ENCODE results near the gene OSBP2.

Gene OSBP2, protein sequence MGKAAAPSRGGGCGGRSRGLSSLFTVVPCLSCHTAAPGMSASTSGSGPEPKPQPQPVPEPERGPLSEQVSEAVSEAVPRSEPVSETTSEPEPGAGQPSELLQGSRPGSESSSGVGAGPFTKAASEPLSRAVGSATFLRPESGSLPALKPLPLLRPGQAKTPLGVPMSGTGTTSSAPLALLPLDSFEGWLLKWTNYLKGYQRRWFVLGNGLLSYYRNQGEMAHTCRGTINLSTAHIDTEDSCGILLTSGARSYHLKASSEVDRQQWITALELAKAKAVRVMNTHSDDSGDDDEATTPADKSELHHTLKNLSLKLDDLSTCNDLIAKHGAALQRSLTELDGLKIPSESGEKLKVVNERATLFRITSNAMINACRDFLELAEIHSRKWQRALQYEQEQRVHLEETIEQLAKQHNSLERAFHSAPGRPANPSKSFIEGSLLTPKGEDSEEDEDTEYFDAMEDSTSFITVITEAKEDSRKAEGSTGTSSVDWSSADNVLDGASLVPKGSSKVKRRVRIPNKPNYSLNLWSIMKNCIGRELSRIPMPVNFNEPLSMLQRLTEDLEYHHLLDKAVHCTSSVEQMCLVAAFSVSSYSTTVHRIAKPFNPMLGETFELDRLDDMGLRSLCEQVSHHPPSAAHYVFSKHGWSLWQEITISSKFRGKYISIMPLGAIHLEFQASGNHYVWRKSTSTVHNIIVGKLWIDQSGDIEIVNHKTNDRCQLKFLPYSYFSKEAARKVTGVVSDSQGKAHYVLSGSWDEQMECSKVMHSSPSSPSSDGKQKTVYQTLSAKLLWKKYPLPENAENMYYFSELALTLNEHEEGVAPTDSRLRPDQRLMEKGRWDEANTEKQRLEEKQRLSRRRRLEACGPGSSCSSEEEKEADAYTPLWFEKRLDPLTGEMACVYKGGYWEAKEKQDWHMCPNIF

DNA sequence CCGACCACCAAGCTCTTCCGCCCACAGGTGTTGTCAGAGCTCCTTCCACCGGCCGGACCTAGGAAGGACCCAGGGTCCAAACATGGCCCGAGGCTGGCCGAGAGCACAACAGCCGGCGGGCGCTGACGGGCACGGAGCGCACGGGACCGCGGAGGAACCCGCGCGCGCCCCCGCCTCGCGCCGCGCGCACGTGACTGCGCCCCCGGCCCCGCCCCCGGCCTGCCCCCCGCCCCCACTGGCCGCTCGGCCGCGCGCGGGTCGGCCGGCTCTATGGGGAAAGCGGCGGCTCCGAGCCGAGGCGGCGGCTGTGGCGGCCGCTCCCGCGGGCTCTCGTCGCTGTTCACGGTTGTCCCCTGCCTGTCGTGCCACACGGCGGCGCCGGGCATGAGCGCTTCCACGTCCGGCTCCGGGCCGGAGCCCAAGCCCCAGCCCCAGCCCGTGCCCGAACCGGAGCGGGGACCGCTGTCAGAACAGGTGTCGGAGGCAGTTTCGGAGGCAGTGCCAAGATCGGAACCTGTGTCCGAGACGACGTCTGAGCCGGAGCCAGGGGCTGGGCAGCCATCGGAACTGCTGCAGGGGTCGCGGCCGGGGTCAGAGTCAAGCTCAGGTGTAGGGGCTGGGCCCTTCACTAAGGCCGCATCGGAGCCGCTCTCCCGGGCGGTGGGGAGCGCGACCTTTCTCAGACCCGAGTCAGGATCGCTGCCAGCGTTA lies at the start of gene OSBP2:
Gene OSBP2 (plus strand): TSS at position 235 of the 711 bp plus-strand sequence. CDS start 36 bp downstream, at position 271.
- peak in 1 of 2 donors; percentile 10 for DNase-seq (ENCODE audit: low read depth in 2 of 2)

DNA sequence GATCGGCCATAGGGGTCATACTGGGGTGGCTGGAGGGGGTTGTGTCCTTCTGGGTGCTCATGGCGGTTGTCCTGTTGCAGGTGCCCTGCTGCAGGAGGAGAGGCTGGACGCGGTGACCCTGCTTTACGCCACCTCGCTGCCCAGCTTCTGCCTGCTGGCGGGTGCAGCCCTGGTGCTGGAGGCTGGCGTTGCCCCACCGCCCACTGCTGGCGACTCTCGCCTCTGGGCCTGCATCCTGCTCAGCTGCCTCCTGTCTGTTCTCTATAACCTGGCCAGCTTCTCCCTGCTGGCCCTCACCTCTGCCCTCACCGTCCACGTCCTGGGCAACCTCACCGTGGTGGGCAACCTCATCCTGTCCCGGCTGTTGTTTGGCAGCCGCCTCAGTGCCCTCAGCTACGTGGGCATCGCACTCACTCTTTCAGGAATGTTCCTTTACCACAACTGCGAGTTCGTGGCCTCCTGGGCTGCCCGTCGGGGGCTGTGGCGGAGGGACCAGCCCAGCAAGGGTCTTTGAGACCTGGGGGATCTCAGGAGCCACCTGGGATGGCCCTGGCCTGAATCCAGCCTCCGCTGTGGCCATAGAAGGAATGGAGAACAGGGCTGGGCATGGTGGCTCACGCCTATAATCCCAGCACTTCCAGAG lies 48.0 kb upstream of the OSBP2 start:
- DNase-seq (ENCODE audit: low read depth in 2 of 2) = no peak

DNA sequence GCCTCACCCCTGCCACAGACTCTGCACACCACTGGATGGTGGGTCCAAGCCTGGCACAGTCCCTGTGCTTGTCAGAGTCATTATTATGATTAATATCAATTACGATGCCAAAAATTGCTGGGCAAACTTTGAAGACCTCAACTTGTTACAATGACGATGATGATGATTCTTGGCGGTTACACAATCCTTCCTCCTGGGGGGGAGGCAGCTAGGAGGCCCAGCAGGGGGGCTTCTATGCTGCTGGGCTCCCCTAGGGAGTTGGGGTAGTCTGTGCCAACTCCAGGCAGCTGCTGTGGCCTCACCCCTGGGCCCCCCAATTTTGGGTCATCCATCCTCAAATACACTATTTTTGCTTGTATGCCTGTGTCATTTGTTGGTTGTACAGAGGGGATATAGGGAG lies 47.1 kb upstream of the OSBP2 start:
- DNase-seq (ENCODE audit: low read depth in 2 of 2) = no peak

DNA sequence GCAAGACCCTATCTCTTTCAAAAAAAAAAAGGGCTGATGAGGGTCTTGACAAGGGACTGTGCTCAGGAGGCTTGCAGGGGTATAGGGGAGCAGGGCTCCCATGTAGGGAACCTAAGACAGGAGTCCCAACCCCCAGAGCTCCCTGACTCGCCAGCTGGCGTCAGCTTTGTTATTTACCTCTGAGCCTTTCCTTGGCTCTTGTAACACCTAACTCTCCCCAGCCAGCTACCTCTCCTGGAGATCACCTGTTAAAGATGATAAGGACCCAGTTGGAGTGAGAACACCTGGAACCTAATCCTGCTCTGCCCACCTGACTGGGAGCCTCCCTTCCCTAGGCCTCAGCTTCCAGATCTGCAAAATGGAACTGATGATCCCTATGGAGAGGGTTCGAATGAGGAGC lies 45.8 kb upstream of the OSBP2 start:
- no peak for DNase-seq (ENCODE audit: low read depth in 2 of 2)

DNA sequence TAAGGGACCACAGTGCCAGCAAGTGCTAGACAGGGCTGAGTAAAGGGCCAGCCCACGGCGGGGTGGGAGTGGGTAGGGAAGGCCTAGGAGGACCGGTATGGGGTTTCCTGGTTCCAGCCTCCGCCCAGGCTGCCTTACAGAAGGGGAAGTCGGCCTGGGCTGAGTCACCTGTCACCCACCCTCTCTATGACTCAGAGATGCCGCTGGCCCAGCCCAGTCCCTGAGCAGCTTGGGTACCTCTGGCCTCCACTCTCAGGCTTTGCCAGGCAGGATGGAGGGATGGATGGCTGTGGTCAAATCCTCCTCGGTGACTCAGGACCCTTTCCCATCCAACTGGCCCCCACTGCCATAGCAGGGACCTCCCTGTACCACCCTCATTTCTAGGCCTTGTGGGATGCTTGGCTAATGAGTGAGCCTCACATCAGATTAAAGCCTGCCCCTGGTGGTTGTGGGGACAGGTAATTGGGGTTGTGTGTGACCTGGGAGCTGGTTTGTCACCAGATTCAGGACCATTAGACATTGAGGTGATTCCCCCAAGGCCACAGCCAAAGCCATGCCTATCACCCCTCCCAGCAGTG lies 45.2 kb upstream of the OSBP2 start:
- DNase-seq (ENCODE audit: low read depth in 2 of 2) = peak; percentile 62 to 74

DNA sequence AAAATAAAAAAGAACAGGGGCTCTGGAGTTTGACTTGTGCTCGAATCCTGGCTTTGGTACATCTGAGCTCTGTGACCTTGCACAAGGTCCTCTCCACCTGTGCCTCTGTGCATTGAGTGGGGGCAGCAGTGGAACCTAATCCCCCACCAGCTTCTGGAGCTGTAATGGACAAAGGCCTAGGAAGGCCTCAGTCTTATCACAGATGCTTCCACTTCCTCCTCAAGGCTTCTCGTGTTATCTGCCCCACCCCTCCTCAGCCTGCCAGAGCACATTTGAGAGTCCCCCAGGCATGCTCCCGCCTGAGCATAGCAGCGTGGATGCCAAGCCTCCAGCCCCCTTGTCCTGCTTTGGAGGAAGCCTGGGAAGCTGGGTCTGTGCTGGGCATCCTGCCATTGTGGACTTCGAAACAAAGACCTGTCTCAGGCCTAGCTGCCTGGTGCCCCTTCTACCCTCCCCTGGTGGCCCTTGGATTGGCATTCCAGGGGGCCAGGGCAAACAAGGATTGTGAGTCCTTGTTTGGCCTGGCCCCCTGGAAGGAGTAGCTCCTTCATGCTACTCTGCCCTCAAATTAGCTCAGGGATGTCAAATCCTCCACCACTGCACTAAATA lies 44.1 kb upstream of the OSBP2 start:
- no peak for DNase-seq (ENCODE audit: low read depth in 2 of 2)

- DNase-seq (ENCODE audit: low read depth in 2 of 2) = no peak
These were observed 41.8 kb upstream of the OSBP2 start for GRCh38 chr22:30652852-30653251.

DNA sequence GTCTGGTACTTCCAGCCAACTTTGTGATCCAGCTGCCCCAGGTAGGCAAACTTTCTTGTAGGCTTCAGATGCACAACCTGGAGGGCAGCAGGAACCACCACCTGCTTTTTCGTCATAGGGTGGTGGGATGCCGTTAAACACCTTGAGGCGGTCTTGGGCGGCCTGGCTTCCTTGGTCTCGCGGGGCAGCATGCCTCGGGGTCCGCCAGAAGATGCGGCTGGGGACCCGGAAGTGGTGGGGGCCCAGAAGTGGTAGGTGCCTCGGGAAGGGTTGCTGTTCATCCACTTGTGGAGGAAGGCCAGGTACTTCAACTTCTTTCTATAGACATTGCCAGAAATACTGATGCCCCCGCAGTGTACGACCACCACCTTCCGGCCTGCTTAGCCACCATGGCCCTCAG lies 40.3 kb upstream of the OSBP2 start:
- no peak for DNase-seq (ENCODE audit: low read depth in 2 of 2)

DNA sequence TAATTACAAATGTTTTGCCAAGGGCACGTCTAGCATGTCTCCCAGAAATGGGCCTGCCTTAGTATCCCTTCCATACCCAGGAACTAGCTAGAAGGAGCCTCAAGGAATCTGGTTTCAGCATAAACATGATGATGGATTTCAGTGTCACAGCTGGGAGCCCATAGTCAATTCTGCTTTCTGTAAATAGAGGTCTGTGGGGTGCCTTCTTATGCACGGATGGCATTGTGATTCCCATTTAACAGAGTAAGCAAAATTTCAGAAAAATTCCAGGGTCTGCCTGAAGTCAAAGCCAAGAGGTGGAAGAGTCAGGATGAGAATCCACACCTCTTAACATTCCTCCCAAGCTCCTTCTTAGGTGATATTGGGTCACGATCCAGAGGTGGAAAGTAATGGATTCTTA lies 39.1 kb upstream of the OSBP2 start:
- DNase-seq (ENCODE audit: low read depth in 2 of 2) = no peak

- DNase-seq (ENCODE audit: low read depth in 2 of 2) = no peak
These were observed 32.6 kb upstream of the OSBP2 start for GRCh38 chr22:30662040-30662439.

- no peak for DNase-seq (ENCODE audit: low read depth in 2 of 2)
These were observed 29.9 kb upstream of the OSBP2 start for GRCh38 chr22:30664798-30665197.

- no peak for DNase-seq (ENCODE audit: low read depth in 2 of 2)
These were observed 29.4 kb upstream of the OSBP2 start for GRCh38 chr22:30665266-30665665.

DNA sequence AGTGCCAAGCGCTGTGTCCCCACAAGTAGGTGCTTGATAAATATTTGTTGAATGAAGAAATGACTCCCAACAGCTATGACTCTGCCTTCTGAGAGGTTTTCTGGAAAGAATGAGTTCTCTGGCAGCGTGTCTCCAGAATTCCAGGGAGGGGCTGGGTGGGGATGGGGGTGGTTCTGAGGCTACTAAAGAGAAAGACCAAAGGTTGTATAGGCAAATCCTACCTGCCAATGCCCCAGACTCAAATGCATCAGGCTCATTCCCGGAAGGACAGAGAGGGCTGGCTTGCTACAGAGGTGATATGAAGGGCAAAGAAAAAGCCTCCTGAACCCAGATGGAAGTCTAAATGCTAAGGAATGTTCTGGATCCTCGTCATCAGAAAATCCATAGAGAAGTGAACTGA lies 28.9 kb upstream of the OSBP2 start:
- DNase-seq (ENCODE audit: low read depth in 2 of 2) = no peak

GRCh38 chr22:30667107-30667493 lies 27.6 kb upstream of the OSBP2 start:
- DNase-seq (ENCODE audit: low read depth in 2 of 2) = no peak

- peak; percentile 92 to 94 for DNase-seq (ENCODE audit: low read depth in 2 of 2)
These were observed 26.9 kb upstream of the OSBP2 start, which contains the start of gene DUSP18 for GRCh38 chr22:30667494-30668385. Gene DUSP18 (minus strand): TSS chr22:30667875. CDS start chr22:30664003, 3,872 bp downstream.

GRCh38 chr22:30668386-30668710 lies 26.3 kb upstream of the OSBP2 start:
- no peak for DNase-seq (ENCODE audit: low read depth in 2 of 2)

DNA sequence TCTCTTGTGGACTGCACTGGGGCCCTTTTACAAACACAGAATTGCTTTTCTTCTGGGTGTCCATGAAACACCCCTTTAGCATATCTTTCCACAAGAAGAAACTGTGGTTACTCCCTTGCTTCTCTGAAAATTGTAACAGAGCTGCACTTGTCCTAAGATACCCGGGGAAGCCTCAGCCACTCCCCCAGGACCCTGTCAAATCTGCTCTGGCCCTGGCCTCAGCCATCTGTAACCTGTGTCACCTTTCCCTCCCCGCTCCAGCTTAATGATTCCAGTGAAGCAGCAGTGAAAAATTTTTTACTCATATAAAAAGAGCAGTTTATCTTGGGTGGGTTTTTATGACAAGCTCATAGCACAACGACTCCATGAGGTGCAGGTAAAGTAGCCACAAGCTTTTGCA lies 23.6 kb upstream of the OSBP2 start:
- no peak for DNase-seq (ENCODE audit: low read depth in 2 of 2)

DNA sequence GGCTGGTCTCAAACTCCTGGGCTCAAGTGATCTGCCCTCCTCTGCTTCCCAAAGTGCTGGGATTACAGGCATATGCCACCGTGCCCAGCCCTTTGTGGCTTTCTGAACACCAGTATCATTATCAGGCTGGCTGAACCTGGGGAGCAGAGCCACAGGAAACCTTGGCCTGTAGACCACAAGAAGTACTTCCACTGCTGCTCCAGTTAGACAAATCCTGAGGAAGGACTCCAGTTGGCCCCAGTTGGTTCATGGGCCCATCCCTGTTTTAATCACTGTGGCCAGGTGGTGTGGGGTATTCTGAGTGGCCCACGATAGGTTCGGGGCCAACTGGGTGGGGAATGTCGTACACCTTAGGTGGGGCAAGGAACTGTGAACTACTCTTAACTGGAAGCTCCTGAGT lies 21.5 kb upstream of the OSBP2 start:
- no peak for DNase-seq (ENCODE audit: low read depth in 2 of 2)

DNA sequence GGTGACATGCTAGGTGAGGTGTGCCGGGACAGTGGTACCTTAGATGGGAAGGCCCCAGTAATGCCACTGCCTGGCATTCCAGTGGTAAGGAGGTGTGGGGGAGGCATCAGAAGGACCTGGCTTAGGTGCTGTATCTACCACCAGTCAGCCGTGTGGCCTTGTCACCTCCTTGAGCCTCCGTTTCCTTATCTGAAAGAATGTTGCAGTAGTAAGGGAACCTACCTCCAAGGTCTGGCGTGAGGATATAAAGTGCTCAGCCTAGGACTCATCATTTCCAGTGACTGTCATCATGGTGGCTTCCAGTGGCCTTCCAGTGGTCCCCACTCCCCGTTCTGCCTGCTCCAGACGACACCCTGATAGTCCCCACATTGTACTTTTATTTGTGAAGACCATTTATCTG lies 20.2 kb upstream of the OSBP2 start:
- no peak for DNase-seq (ENCODE audit: low read depth in 2 of 2)

GRCh38 chr22:30675436-30675835 lies 19.2 kb upstream of the OSBP2 start:
- no peak for DNase-seq (ENCODE audit: low read depth in 2 of 2)
